Lung microvascular endothelial cell (primary cell): ENCODE measurements around the gene CSNK1G1. TPM values are rescaled to one million over a fixed set of nuclear protein-coding genes. Genes with fewer than 3 reads are reported as not detected.
"Not testable (repeated sequence)": the region's sequence is repeated elsewhere in the genome, so short reads cannot be mapped to it uniquely, and the experiment has no call there.

Experiments used
- DNase-seq, 2 donors: peaks; one replicate each; pipeline versions ENCODE4 v3.0.0 to v3.0.0-alpha.2; 2010; ENCODE audit warnings: low read depth in 2 of 2
- total RNA-seq: library from RNA; depleted of rRNA; stranded (reverse); fragments of >200 nt; gene quantifications from 2 replicates; pipeline ENCODE4 v1.2.1, GENCODE V29; 2014

The CSNK1G1 gene
- 15.0 and 16.1 TPM in 2 replicates for total RNA-seq

DNA sequence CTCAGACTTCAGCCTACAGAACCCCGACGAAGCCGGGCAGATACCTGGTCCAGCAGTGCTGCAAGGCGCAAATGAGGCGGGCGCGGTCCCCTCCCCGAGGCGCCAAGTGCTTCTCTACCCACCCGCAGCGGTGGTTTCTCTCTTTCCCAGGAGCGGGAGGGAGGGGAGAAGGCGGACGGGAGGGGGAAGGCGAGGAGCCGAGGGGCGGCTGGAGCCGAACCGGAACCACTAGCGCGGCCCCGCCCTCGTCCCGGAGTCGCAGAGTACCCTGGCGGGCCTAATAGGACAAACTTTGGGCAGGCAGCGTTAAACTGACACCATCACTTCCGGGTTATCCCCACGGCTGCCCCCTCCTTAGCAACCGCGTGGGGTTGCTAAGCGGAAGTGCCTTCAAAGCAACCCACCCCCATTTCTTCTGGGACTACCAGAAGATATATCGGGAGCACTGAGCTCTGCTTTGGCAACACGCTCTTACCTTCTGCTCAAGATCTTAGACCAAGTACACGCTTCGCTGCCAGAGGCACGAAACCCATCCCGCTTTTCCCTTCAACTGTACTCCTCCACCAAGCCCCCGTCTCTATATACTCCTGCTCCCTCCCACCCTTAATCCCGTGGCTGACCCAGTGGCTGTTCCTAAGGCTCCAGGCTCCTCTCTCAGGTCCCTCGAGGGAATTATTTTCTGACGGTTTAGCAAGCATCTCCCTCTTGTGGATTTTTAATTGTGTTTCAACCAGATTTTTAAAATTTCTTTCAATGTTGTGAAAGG, at the start of gene CSNK1G1:
TSS of gene CSNK1G1 (minus strand) at position 230 of the 766 bp plus-strand sequence. CDS start 55,674 bp downstream, outside the sequence.
- peak; percentile 96 to 98 for DNase-seq

DNA sequence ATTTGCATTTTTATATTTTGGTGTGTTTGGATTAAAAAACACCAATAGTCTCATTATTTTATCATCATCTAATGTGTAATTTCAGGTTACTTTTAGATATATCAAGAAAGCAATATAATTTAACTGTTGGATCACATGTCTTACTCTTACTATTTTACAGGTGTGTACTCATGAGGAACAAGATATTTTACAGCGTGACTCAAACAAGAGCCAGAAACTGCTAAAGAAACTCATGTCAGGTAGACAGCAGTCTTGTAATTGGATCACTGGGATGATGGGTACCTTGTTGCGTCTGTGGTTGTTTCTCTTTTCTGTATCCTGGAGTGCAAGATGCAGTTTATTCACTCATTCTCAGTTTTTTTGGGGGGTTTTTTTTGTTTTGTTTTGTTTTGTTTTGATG, 44.6 kb upstream of the CSNK1G1 start:
- DNase-seq, result no peak

DNA sequence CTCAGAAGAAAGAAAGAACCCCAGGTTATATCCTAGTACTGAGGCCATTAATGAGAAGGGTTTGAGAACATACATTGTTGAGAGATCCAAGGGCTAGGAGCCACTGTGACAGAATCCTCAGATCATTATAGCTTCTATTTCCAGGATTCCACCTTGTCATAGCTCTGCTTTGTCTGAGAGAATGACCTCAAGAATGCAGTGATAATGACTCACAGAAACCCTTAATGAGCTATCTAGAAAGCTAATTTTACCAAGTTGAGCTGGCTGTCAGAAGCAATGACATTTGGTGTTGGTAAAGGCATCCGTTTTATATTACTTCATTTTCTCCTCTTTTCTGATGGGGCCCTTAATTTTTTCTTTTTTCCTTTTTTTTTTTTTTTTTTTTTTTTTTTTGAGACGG, 42.6 kb upstream of the CSNK1G1 start:
- DNase-seq, result no peak

DNA sequence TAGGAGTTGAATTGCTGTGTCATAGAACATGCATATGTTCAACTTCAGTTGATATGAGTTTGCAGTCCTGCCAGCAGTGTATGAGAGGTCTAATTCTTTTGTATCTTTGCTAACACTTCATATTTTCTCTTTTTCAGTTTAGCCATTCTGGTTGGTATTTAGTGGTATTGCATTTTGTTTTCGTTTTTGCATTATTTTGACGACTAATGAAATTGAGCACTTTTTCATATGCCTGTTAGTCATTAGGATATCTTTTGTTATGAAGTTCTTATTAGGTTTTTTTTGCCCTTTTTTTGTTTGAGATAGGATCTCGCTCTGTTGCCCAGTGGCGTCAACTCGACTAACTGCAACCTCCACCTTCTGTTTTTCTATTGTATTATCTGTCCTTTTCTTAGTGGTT, 40.8 kb upstream of the CSNK1G1 start:
- DNase-seq, result no peak

DNA sequence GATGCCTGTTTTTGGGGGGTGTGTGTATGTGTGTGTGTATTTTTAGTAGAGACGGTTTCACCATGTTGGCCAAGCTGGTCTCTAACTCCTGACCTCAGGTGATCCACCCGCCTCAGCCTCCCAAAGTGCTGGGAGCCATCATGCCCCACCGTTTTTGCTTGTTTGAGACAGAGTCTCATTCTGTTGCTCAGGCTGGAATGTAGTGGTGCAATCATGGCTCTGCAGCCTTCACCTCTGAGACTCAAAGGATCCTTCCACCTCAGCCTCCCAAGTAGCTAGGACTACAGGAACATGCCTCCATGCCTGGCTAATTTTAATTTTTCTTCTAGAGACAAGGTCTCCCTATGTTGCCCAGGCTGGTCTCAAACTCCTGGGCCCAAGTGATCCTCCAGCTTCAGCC, 36.5 kb upstream of the CSNK1G1 start:
- DNase-seq, result not testable (repeated sequence)

DNA sequence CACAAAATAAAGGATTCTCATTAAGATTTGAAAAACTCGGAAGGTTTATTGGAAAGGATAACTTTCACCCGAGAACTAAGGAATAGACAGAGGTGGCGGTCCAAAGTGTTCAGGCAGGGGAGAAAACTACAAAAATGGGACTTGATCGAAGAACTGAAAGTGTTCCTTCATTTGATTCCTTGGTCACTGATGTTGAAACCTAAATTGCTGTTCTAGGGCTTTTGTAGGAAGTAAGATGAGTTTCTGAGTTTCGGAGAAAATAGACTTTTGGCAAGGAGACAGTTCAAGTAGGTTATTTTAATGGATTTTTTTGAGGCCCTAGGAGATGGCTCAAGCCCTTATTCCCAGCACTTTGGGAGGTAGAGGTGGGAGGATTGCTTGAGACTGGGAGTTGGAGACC, 33.1 kb upstream of the CSNK1G1 start:
- DNase-seq, result no peak

DNA sequence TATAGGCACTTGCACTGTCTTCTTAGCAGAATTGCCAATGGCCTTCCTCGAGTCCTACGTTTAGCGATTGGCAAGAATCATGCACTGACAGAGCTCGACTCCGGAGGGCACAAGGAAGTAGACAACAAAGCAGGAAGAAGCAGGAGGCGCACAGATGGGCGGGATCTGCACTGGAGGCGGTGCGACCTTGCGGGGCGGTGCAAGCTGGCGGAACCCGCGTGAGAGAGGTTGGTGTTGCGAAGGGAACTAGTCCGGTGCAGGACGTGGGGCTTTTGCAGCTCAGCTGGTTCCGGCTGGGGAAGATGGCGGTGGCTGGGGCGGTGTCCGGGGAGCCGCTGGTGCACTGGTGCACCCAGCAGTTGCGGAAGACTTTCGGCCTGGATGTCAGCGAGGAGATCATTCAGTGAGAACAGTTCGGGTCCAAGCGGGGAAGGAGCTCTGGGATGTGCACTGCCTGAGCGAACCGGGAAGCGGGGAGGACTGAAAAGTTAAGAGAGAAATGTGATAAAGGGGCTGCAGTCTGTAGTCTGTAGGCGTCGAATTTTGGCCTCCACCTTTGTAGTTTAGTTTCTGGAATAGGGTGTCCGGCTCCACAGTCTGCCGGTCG, 31.7 kb upstream of the CSNK1G1 start, which contains the start of gene TRIP4:
TSS of gene TRIP4 (plus strand) at position 275 of the 607 bp plus-strand sequence. CDS start at position 303, 28 bp downstream.
- peak; percentile 97 to 99 for DNase-seq

DNA sequence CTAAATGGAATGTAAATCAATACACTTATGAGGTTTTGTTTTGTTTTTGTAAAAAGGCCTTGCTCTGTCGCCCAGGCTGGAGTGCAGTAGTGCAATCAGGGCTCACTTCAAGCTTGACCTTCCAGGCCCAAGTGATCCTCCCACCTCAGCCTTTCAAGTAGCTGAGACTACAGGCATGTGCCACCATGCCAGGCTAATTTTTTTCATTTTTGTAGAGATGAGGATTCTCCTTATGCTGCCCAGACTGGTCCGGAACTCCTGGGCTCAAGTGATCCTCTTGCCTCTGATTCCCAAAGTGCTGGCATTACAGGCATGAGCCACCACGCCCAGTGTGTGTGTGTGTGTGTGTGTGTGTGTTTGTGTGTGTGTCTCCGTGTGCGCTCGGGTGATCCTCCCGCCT, 30.3 kb upstream of the CSNK1G1 start:
- no peak for DNase-seq

DNA sequence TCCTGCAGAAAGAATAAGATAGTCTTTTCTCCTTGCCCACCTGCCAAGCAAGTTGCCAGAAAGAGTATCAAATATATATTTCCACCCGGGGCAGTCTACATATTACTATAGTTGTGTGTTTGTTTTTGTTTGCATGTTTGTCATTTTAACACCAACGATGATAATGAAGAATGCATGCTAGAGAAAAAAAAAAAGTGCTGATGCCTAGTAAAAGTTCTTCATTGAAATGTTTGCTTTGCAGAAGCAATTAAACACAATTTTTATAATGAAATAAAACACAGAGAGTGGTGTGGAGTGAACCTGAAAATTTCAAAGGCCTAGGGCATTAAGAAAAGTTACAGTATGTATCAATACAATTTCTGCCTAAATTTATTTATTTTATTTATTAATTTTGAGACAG, 27.8 kb upstream of the CSNK1G1 start:
- no peak for DNase-seq

DNA sequence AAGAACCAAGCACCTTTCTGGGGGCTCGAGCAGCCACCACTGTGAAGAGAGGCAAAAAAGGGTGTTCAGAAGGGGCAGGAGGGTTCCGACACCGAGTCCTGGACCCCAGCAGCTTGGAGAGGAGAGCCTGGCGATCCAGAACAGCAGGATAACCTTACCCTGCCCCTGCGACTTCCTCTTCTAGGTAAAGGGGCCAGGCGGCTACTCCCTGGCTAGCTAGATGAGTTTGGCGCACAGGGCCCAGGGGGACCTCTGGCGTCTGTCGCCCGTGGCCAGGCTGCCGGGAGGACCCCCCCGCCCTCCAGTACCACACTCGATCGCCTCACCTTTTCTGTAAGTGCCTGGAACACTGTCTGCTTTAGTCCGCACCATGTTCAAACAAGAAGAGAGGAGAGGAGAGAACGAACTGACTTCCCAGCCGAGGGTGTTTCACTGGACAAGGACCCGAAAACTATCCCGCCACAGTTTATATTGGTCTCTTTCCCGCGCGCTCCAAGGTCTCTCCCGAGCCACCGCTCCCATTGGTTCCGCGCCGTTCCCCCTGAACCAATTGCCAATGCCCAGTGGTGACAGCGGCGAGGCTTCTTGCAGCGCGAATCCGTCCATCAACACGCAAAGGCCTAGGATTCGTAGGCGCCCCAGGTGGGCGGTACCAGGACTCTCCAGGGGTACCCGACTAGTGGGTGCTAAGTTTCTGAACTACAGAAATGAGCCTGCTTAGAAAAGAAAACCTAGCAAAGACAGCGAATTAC, 25.2 kb upstream of the CSNK1G1 start, which contains the start of gene PCLAF:
TSS of gene PCLAF (minus strand) at position 442 of the 752 bp plus-strand sequence. CDS start at position 372, 70 bp downstream.
- DNase-seq, result peak; percentile 95

DNA sequence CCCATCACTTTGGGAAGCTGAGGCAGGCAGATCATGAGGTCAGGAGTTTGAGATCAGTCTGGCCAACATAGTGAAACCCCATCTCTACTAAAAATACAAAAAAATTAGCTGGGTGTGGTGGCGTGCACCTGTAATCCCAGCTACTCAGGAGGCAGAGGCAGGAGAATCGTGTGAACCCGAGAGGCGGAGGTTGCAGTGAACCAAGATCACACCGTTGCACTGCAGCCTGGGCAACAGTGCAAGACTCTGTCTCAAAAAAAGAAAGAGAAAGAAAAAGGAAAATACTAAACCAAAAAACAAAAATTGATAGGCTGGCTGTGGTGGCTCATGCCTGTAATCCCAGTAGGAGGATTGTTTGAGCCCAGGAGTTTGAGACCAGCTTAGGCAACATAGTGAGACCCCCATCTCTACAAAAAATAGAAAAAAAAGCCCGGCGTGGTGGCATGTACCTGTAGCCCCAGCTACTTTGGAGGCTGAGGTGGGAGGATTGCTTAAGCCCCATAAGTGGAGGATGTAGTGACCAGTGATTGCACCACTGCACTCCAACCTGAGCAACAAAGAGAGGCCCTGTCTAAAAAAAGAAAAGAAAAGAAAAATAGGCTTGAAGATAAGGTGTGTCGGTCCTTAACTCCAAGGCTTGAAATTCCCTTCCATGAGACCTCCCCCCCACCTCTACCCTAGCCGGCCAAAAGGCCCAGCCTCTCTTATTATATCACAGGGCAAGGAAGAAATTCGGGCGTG, 24.3 kb upstream of the CSNK1G1 start:
- not testable (repeated sequence) for DNase-seq

DNA sequence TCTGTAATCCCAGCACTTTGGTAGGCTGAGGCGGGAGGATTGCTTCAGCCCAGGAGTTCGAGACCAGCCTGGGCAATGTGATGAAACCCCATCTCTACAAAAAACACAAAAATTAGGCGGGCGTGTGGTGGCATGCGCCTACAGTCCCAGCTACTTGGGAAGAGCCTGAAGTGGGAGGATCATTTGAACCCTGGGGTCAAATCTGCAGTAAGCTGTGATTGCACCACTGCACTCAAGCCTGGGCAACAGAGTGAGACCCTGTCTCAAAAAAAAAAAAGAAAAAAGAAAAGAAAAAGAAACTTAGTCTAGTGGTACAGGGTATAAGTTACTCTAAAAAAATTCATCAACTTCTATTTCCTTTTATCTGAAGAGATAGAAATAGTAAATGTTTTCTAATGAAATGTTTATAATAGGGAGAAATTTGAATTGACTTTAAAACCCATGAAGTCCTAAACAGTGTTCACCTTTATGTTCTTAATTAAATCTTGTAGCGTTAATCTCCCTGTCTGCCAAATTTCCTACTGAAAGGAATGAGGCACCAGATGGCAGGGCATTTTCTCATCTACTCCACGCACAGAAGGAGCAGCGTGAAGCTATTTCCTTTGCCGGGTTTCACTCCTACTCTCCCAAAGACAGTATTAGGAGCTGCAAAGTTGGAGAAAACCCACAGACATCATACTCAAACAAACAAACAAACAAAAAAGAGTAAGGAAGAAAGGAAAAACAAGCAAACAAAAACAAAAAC, 23.4 kb upstream of the CSNK1G1 start:
- no peak for DNase-seq

DNA sequence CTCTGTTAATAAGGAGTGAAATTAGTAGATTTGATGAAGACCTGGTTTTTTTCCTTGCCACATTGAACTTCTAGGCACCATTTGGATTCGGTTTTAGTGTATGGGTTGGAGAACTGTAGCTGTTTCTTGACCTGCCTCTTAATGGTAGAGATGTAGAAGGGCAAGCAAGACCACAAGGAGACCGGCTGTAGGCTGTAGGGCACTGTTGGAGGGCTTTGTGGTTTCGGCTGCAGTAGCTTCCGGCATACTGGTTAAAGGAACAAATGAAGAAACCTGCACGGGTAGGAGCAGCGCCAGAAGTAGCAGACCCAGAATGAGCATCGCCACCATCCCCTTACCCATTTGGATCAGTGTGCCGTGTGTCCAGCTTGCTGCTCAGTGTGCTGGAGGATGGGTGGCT, 17.4 kb upstream of the CSNK1G1 start:
- no peak for DNase-seq

DNA sequence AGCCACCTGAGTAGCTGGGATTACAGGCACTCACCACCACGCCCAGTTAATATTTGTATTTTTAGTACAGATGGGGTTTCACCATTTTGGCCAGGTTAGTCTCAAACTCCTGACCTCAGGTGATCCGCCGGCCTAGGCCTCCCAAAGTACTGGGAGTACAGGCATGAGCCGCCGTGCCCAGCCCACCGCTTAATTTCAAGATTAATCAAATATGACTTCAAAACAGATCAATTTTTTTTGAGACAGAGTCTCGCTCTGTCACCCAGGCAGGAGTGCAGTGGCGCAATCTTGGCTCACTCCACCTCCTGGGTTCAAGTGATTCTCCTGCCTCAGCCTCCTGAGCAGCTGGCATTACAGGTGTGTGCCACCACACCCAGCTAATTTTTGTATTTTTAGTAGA, 15.4 kb upstream of the CSNK1G1 start:
- DNase-seq, result not testable (repeated sequence)

DNA sequence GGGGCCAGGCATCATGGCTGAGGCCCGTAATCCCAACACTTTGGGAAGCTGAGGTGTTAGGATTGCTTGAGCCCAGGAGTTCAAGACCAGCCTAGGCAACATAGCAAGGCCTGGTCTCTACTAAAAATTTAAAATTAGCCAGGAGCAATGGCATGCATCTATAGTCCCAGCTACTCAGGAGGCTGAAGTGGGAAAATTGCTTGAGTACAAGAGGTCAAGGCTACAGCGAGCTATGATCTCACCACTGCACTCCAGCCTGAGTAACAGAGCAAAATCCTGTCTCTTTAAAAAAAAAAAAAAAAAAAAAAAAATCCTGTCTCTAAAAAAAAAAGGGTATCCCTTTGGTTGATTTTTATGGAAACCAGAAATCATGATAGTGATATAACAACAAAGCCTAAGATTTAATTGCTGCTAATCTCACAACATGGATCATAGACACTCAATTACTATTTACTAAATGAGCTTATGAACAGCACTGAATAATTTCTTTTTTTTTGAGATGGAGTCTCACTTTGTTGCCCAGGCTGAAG, 13.2 kb upstream of the CSNK1G1 start:
- no peak for DNase-seq

DNA sequence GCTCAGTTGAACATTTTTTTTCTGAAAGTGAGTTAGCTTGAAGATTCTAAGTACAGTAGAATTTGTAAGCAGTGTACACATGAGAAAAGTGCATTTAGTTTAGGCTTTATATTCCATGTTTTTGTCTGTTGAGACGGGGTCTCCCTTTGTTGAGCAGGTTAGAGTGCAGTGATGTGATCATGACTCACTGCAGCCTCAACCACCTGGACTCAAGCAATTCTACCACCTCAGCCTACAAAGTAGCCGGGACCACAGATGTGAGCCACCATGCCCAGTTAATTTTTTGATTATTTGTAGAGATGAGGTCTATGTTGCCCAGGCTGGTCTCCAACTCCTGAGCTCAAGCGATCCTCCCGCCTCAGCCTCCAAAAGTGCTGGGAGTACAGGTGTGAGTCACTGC, 5.3 kb upstream of the CSNK1G1 start:
- DNase-seq, result no peak

DNA sequence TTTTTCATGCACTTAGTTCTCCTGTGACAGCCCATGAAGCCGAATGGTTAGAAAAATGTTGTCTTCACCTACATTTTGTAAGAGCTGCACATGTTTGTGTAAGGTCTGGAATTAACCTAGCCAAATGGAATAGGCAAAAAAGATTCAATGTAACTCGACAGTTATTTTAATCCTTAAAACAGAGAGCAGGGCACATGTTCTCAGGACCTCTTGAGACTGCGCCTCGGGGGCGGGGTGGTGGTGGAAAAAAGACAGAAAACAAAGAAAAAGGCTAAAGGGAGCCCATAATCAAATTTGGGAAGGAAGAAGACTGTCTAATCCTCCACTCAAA, 702 bp upstream of the CSNK1G1 start:
- no peak for DNase-seq

DNA sequence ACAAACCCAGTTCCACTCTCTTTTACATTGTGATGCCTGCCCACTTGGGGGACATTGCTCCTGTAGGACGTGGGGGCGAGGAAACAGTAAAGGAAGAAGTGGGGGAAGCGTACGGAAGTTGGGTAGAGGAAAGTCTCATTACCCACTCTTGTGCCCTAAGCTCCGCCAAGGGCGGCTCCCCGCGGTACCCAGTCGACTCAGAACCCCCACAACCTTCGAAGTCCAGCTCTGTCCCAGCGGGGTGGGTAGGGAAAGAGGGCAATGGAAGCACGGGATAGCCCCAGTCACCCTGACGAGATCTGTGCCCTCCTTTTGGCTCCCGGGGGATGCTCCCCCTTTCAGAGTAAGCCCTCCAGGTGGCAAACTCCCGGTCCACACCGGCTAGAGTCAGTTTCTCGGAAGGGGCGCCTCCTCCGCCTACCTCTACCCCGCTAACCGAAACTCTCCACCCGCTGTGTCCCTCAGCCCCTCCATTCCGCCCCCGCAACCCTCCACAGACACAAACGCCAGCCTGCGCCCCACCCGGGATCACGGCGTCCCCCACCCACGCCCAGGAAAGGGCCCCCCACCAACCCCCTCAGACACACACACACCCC, 527 bp downstream of the CSNK1G1 start:
- DNase-seq, result peak; percentile 5 to 24

DNA sequence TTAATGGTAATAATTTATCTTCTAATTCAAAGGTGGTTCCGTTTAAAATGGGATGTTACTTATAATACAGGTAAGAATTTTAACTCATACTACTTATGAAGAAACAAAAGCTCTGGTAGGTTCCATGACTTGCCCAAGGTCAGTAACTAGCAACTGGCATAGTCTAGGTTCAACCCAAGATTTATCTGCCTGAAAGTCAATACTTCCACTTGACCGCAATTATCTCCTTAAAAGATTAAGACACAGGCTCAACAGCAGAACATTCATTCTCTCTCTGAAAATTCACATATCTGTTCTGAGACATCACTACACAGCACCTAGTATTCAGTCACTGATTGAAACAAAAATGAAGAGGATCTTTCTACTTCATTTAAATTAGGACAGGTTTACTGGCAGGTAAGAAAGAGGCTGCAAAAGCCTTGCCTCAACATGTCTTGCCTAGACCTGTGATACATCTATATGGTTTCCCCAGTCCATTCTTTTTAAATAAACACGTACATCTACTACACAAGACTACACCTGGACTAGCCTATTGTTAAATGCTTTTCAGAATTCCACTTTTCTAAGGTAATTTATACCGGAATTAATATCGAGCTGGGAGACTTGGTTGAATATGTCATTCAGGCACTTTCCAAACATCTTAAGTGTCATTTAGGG, 1.2 kb downstream of the CSNK1G1 start:
- no peak for DNase-seq

DNA sequence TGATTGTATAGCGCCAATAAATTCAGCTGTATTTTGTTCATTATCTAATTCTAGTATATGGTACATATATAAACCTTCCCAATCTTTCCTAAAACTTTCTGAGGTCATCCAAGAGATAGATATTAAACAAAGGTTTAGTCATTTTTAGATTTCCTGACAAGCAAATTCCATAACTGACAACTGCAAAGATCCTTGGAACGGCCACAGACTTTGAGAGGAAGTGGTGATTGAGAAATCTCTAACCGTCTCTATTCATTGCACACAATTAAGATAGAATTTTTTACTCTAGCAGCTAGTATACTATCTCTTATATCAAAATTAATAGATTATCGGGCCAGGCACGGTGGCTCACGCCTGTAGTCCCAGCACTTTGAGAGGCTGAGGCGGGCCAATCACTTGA, 4.7 kb downstream of the CSNK1G1 start:
- peak; percentile 7 to 77 for DNase-seq
